Activated CD4-positive, alpha-beta T cell treated with anti-CD3 and anti-CD28 coated beads, Interleukin-2, amount 50 U/mL, for 4 hours (primary cell): ENCODE data around the gene MGAT4A.
"Not testable (repeated sequence)": the region's sequence is repeated elsewhere in the genome, so short reads cannot be mapped to it uniquely, and the experiment has no call there.

Experiments
- DNase-seq, 2 experiments: peaks; one replicate each; pipeline ENCODE4 v3.0.0-alpha.2; 2020

MGAT4A gene

DNA sequence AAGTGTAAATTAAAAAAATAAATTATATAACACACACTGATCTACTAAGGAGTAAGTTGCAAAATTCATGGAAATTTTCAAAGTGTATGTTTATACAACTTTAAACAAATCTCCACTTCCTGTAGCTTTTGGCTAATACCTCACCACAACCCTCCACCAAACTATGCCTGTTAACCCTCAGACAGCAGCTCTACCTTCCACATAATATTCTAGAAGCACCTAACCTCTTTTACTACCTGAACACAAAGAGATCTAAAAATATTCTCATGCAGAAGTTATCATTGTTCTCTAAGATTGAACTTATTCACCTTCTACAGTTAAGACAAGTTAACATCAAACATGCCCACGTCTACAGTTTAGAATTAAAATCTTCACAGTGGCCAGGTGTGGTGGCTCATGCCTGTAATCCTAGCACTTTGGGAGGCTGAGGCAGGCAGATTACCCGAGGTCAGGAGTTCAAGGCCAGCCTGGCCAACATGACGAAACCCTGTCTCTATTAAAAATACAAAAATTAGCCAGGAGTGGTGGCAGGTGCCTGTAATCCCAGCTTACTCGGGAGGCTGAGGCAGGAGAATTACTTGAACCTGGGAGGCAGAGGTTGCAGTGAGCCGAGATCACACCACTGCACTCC is 2.7 kb downstream of the MGAT4A start:
- DNase-seq, result not testable (repeated sequence)

GRCh38 chr2:98727369-98728087 is 3.4 kb downstream of the MGAT4A start:
- no peak for DNase-seq

DNA sequence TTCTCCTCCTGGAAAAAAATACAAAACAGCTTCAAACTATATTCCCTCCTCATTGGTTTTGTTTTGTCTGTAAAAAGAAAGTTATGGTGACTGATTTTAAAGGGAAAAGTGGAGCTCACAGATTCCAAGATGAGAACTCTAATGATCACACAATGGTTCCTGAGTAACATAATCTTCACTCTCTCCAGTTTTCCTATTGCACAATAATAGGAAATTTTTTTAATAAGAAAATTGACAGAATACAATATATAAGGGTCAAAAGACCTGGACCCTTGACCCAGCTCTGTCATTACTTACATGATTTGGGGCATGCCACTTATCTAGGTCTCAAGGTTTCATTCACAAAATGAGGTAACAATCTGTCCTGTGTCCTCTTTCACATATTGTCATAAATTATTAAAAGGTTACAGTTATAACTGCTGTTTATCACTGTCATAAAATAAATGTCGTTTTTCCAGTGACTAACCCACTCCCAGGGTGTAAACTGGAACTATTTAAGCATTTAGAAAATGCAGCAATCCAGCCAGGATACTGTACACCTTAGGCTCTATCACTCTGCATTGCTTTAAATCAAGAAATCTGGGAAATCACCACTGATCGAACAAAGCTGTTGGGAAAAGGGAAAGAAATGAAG is 4.1 kb downstream of the MGAT4A start:
- no peak for DNase-seq

DNA sequence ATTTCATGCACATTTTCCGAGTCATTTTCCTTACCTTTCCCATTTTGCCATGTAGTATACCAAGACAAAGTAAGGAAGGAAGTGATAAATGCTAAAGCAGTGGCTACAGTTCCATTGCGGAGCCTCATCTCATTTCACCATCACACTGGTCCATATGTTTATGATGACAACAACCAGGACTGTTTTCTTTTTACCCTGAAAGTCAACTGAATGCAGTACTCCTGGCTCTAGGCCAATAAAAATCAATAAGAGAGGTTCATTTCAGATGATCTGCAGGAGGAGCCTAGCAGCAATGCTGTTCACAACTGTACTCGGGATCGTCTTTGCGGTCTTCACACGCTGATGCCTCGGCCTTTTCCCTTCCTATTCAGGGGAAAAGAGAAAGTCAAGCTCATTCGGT is 4.7 kb downstream of the MGAT4A start:
- DNase-seq, result no peak

DNA sequence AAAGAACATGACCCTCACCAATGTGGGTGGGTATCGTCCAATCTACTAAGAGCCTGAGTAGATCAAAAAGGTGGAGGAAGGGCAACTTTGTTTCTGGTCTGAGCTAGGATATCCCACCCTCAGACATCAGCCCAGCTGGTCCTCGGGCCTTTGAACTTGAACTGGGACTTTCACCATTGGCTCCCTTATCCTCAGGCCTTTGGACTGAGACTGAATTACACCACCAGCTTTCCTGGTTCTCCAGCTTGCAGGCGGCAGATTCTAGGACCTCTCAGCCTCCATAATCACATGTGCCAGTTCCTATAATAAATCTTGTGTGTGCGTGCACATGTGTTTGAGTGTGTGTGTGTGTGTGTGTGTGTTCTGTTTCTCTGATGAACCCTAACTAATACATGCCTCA is 10.6 kb downstream of the MGAT4A start:
- no peak for DNase-seq

DNA sequence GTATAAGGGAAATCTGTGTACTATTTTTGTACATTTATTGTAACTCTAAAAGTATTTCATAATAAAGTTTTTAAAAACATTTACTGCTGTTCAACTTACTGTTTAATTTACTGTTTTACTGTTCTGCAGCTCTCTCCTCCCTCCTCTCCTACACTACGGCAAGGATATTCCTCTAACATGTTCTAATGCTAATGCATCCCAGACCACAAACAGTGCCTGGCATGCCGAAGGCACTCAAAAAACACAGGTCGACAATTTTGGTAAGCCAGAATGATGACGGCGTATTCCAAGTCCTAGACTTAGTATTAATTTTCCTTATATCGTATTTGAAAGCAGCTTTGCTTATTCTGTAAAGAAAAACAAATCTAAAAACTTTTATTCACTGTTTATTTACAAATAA is 13.3 kb downstream of the MGAT4A start:
- no peak for DNase-seq

GRCh38 chr2:98716786-98717185 is 14.1 kb downstream of the MGAT4A start:
- no peak for DNase-seq

GRCh38 chr2:98715812-98716451 is 15.0 kb downstream of the MGAT4A start:
- no peak for DNase-seq

DNA sequence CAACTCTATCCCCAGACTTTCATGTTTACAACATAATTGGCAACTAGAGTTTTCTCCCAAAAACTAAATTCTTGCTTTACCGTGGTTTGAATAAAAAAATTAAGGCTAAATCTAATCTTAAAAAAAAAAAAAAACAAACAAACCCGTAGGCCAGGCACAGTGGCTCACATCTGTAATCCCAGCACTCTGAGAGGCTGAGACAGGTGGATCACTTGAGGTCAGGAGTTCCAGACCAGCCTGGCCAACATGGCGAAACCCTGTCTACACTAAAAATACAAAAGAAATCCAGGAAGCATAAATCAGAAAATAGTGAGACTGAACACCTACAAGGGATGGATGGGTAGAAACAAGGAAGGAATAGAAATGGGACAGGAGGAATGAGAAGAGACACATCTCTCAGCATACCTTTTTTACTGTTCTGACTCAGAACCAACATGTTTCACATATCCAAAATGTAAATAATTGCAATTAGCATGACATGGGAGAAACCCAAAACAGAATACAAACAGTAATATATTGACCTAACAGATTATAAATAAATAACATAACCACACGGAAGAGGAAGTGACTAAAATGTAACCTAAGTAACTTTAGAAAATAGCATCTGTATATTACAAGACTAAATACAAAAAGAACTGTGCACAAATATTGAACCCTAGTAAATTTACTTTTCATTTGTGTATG is 17.5 kb downstream of the MGAT4A start:
- no peak for DNase-seq

DNA sequence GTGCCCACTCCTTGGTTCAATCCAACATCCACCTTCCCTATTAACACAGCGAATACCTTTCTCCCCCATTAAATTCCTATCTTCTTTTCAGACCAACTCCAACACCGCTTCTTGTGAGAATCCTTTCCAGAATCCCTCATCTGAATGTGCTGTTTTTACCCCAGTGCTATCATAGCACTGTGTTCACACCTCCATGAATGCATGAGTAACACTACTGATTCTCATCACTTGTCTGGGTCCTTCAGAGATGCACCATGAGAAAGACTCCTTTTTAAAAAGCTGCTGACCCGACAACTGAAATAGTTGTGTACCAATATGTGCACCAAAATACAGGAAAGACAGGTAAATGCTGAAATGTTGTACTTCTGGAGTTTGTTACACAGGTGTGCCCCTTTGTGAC is 18.8 kb downstream of the MGAT4A start:
- DNase-seq, result no peak

DNA sequence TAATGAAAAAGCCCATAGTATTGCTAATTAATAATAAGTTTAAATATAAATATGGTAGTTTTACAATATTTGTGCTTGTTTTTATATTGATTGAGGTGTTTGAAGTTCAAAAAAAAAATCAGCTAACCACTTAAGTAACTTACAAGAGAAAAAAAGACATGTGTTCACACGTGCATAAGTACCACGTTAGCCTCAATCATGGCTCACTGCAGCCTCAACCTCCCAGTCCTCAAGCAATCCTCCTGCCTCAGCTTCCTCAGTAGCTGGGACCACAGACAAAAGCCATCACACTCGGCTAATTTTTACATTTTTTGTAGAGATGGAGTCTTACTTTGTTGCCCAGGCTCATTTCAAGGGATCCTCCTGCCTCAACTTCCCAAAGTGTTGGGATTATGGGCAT is 19.4 kb downstream of the MGAT4A start:
- no peak for DNase-seq

DNA sequence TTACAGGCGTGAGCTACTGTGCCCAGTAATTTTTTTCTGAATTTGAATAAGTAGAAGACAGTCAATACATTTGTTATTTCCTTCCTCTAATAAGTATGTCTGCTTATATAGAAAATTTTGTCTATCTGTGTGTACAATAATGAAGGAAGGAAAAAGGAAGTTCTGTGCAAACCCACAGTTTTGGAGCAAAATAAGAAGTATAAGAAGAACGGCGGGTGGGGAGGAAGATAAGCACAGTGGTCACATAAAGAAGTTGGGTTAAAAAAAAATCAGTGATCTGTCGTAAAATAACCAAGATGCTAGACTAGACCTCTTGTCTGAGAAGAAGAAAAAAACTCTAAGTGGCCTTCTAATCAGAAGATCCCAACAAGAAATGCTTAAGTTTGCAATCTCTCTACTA is 20.2 kb downstream of the MGAT4A start:
- no peak for DNase-seq

- DNase-seq, result no peak
Observed at GRCh38 chr2:98709535-98709934, 21.4 kb downstream of the MGAT4A start.

DNA sequence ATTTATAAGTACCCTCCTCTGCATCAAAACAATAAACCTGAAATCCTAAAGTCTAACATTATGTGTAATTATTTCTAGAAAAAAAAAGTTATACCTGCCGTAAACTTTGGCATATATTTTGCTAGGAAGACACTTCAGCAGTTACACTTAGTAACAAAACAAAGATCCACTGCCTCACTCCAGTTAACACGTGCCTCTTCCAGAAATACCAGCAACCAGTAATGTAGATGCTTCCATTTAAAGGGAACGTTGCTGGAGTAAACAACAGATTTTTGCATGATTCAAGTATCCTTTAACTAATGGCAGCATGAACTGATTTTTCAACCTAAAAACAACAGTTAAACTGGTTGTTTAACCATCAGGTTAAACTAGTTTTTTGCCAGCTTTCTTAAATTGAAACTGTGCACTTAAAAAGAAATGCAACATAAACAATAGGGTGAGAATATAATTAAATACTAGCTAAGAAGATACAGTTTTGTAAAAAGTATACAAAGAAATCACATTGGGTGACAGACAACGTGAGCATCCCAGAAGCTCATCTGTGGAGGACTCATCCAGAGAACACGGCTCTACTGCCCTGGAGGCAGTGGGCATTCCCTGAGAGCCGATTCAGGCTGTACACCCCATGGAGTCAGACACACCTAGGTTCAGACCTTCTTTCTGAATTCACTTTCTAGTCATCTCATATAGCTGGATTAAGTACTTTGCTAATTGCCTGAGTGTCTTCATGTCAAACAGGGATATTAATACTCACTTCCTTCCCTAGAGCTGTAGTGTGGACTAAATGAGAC is 22.3 kb downstream of the MGAT4A start:
- DNase-seq, result no peak

DNA sequence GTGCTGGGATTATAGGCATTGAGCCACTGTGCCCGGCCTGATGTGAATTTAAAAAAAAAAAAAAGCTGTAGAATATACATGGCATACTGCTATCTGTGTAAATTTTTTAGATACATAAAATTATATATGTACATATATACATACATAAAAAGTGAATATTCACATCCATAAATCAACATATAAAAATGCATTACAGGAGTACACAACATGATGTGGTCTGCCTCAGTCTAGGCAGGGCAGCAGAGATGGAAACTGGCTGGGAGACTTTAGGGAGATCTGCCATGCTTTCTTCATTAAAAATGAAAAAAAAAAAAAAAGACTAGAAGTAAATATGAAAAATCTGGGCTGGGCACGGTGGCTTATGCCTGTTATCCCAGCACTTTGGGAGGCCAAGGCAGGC is 24.3 kb downstream of the MGAT4A start:
- no peak for DNase-seq

- no peak for DNase-seq
Observed at GRCh38 chr2:98705333-98705617, 25.7 kb downstream of the MGAT4A start.

DNA sequence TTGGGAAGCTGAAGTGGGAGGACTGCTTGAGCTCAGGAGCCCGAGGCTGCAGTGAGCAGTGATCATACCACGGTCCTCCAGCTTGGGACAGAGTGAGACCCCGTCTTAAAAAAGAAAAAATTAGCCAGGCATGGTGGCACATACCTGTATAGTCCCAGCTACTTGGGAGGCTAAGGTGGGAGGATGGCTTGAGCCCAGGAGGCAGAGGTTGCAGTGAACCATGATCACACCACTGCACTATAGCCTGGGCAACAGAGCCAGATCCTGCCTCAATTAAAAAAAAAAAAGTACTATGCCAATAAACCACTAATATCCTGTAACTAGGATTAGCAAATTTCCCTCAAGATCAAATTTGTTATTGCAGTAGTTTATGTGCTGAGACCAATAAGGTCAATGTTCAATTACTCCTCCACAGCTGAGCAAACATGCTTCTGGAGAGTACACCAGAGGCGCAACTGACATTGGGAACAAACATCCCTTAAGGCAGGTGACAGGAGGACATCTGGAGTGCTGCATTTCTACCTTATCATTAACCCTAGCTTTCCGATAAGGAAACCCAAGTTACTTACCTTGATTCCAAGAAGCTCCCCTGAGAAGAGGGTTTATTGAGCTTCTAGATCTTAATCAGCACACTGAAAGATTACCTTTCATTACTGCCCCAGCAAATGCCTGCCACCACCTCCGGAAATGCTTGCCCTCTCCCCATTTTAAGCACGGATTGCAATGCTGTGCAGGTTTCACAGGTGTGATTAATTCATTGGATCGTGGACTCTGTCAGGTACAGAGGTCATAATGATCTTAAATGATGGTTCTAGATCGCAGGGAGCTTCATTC is 26.2 kb downstream of the MGAT4A start:
- DNase-seq, result no peak

DNA sequence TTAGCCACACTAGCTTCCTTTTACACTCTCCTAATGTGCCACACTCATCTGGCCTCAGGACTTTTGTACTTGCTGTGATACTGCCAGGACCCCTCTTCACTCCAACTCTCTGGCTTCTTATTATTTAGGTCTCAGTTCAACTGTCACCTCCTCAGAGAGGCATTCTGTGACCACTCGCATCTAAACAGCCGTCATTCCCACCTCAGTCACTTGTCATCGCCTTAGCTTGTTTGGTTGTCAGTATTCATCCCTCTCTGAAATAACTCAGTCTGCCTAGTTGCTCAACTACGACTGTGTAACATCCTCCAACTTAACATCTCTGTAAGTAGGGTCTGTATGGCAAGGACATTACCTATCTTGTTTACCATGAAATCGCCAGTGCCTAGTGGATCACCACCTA is 27.2 kb downstream of the MGAT4A start:
- no peak for DNase-seq

GRCh38 chr2:98702858-98703620 is 27.9 kb downstream of the MGAT4A start:
- no peak for DNase-seq

- DNase-seq, result no peak
Observed at GRCh38 chr2:98702127-98702802, 28.7 kb downstream of the MGAT4A start.
